Inflammatory macrophage treated with lipopolysaccharide for 4 hours (primary cell): ENCODE measurements around the gene TOP2B.

Experiments used
- DNase-seq: peaks from one replicate; pipeline ENCODE4 v3.0.0-alpha.2; 2020

TOP2B gene

GRCh38 chr3:25580534-25580933 is 84.2 kb downstream of the TOP2B start:
- no peak for DNase-seq

DNA sequence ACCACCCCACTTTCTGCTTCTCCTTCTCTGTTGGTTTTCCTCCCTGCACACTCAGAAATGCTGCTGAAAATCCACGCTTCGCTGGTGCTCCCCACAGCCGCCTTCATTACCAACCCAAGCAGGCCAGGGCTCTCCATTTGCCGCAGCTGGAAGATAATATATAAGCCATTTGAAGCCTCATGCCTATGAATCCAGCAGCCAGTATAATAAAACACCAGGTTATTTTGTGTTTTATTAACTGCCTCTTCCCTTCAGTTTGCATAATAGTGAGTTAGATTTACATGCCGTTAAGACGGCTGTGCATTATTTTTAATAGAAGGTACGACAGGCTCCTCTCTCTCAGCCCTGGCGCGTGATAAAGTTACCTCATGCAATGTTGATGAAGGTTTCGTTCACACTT is 86.6 kb downstream of the TOP2B start:
- no peak for DNase-seq

DNA sequence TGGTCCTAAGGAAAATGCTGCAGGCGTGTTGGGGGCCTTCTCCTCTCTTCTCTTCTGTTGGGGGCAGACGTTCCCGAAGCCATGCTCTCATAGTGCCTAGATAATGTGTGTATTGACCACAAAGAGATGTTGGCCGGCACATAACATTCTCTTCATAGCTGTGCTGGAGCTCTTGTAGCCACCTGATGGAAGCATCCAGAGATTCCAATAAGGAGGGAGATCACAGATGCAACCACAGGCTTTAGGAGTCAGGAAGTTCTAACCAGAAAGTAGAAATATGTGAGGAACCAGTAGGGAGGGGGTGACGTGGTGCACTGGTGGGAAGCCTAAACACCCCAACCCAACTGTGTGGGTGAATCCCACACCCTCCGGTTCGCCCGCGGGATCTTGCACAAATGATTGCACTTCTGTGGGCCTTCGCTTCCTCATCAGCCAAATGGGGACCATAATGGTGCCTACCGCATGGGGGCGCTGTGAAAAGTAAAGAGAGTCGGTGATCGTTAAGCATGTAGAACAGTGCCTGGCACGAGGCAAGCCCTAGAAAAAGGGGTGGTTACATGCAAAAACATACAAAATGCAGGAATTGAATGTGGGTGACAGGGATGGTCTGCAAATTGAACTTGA is 87.8 kb downstream of the TOP2B start:
- DNase-seq, result no peak

- DNase-seq, result no peak
These were observed 88.6 kb downstream of the TOP2B start for GRCh38 chr3:25576146-25576545.

DNA sequence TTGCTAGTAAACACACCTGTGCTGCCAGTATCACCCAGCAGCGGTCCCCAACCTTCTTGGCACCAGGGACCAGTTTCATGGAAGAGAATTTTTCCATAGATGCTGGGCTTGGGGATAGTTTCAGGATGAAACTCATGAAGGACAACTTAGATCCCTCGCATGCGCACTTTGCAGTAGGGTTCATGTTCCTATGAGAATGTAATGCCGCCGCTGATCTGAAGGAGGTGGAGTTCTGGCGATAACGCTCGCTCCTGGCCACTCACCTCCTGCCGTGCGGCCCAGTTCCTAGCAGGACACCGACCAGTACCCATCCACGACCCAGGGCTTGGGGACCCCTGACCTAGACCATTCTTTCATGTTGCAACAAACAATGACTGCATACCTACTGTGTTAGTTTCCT is 89.7 kb downstream of the TOP2B start:
- DNase-seq, result no peak

GRCh38 chr3:25574172-25574765 is 90.4 kb downstream of the TOP2B start:
- DNase-seq, result no peak

GRCh38 chr3:25573386-25574171 is 91.1 kb downstream of the TOP2B start:
- DNase-seq, result no peak

- DNase-seq, result no peak
These were observed 91.8 kb downstream of the TOP2B start for GRCh38 chr3:25572919-25573385.

- DNase-seq, result no peak
These were observed 92.4 kb downstream of the TOP2B start for GRCh38 chr3:25572336-25572735.

DNA sequence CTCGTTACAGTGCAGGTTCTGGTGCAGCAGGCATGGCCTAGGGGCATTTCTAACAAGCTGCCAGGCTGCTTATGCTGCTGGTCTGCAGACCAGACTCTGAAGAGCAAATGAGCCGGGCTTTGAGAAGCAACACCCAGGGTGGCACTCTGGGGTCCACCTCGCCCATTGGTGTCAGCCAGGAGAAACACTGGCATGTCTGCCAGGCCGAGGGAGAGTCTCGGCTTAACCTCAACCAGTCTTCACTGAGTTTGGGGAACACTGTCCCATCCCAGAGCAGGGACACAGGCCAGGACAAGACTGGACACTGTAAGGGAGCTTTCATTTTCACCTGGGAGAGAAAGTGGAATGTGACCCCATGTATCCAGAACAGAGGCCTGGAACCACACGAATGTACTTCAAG is 93.4 kb downstream of the TOP2B start:
- DNase-seq, result no peak

GRCh38 chr3:25568525-25569078 is 96.1 kb downstream of the TOP2B start:
- DNase-seq, result no peak

DNA sequence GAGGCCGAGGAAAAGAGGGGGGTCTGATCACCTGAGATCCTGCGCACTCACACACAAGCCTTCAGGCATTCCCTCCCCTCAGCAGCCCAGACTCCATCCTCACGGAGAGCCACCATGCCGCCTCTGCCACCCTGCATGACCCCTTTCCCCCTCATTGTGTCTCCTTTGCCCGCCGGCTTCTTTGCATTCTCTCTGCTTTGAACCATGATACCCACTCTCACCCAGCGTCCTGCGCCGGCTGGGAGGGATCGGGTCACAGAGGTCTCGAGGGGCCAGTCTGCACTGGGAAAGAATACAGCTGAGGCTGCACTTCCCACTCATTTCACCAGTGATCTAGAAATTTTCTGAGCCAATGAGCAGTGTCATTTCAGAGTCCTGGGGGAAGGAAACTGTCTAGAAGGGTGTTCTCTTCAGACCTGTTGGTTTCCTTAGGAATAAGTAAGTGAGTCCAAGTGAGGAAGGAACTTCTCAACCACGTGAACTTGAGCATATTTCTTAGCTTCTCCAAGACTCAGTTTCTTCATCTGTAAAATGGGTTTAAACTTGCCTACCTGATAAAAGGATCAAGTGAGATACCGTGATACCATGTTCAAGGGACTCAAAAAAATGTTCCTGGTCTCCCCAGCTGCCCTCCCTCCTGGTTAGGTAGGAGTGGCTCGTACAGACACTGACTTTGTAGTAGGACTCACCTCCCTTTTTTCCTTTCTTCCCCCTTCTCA is 96.7 kb downstream of the TOP2B start:
- no peak for DNase-seq

DNA sequence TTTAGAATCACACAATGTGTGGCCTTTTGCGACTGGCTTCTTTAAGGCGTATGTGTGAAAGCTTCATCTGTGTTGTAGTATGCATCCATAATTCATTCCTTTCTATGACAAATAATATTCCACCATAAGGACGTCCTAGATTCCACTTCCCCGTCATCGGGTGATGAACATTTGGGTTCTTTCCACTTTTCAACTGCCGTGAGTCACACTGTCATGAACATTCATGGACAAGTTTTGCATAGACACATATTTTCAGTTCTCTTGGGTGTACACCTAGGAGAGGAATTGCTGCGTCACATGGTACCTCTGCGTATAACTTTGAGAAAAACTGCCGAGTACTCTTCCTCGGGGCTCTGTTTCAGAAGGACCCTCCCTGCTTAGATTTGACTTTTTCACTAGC is 97.3 kb downstream of the TOP2B start:
- DNase-seq, result no peak

- DNase-seq, result no peak
These were observed 98.3 kb downstream of the TOP2B start for GRCh38 chr3:25566358-25566920.

DNA sequence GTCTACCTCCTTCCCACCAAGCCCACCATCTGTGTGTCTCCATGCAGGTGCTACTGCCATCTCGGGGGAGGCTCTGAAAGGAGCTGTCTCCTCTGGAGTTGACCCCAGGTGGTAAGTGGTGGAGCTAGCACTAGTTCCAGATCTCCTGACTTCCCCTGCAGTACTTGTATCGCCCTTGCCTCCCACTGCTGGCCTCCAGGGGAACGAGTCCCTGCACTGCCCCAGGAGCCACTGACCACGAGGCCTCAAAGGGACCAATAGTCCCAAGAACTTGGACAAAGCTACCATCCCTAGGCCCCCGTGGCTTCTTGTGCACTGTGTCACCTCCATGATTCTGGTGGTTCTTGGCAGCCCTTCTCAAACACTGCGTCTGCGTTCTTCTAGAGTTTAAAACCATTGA is 98.9 kb downstream of the TOP2B start:
- no peak for DNase-seq

DNA sequence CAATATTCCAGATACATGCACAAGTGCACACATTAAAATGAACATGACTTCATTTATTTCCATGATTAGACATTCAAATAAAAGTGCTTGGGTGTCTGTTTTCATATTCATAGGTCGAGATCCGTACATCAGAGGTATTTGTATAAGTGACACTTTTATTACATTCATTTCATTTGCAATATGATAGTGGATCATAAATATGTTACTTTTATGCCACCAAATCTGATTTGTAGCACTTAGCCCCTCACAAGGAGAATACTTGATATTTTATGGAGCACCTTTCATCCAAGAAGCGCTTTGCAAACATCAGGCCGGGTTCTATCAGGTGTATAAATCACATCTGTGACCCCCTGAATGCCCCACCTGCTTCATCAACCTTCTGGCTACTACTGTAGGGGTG is 100.6 kb downstream of the TOP2B start:
- DNase-seq, result no peak

DNA sequence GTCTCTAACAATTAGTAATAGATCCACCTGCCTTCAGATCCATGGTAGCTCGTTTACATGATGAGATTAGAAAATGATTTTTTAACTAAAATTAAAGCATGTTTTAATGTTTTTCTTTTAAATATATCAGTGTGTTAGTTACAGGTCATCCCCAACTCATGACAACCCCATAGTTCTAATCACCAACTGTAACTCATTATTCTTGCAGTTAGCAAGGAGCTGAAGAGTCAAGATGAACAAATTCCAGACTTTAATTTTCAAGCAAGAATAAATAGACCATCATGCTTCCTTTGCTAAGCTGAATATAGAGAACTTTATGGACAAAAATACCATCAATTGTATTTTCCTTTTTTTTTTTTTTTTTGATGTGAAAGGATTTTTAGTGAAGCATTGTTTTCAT is 101.1 kb downstream of the TOP2B start:
- DNase-seq, result no peak

GRCh38 chr3:25558796-25559195 is 105.9 kb downstream of the TOP2B start:
- DNase-seq, result no peak

DNA sequence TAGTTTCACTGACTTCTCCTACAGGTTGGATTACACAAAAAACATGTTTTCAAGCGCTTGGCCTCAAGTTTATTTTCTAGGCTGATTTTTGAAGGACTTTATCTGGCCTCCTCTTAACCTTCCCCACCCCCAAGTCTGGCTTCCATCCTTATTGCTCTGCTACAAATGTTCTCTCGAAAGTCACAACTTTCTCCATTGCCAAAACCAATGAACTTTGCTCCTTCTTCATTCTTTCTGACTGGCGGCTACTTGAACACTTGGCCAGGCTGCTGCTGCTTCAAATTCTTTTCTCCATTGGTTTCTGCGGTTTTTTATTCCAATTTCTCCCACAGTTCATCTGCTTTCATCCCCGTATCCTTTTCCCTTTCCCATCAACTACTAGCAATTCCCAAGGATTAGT is 106.6 kb downstream of the TOP2B start:
- no peak for DNase-seq

DNA sequence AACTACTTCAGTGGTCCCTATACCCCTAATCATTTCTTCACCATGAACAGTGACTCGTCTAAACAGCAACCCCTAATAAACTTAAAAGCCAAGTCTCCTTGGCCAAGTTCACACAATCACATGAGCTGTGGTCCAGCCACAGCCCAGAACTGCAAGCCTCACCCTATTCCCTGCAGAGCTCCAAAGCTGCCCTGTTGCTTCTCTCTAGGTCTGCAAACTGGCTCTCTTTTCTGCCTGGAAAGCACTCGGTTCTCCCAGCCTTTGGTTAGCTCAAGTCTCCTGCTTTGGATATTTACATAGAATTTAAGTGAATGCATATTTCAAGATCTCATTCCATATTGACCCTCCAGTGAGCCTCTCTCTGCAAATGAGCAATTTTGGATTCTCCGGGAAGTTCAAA is 107.0 kb downstream of the TOP2B start:
- no peak for DNase-seq

DNA sequence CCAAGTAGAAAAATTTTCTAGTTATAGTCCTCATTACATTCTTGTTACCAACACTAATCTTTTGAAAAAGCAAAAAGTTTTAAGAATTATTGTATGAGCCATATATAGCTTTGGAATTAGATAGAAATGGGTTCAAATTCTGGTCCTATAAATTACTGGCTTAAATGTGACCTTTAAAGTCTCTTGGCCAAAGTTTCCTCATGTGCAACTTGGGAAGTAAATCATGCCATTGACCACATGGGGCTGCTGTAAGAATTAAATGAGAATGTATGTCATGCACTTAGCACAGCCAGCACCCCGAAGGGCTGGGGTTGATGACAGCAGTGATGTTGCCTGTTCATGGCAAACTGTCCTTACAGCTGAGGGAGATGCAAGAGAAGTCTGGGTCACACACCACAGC is 108.3 kb downstream of the TOP2B start:
- DNase-seq, result no peak

- no peak for DNase-seq
These were observed 108.8 kb downstream of the TOP2B start for GRCh38 chr3:25555695-25556437.
